Lower leg skin (tissue), 3 donors: ENCODE measurements around the gene GSG1L.

ENCODE experiments used
- POLR2A ChIP-seq, 2 donors: fragments of 450-650 bp; IDR thresholded peaks; one replicate each; pipeline ENCODE4 v1.6.1; 2016 to 2017; ENCODE audit warnings: antibody characterized with exemption in 2 of 2, mild to moderate bottlenecking in 1 of 2, moderate library complexity in 1 of 2
- TF ChIP-seq, protein P1 (sequence below), 3 donors: fragments of 450-650 bp; IDR thresholded peaks; one replicate each; pipeline ENCODE4 v1.5.1; 2016; ENCODE audit warnings: antibody characterized with exemption in 3 of 3, mild to moderate bottlenecking in 3 of 3, moderate library complexity in 2 of 3

- TF ChIP-seq, protein P1, sequence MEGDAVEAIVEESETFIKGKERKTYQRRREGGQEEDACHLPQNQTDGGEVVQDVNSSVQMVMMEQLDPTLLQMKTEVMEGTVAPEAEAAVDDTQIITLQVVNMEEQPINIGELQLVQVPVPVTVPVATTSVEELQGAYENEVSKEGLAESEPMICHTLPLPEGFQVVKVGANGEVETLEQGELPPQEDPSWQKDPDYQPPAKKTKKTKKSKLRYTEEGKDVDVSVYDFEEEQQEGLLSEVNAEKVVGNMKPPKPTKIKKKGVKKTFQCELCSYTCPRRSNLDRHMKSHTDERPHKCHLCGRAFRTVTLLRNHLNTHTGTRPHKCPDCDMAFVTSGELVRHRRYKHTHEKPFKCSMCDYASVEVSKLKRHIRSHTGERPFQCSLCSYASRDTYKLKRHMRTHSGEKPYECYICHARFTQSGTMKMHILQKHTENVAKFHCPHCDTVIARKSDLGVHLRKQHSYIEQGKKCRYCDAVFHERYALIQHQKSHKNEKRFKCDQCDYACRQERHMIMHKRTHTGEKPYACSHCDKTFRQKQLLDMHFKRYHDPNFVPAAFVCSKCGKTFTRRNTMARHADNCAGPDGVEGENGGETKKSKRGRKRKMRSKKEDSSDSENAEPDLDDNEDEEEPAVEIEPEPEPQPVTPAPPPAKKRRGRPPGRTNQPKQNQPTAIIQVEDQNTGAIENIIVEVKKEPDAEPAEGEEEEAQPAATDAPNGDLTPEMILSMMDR (IDR thresholded peaks at IDR 0.05): no peak
- TF ChIP-seq POLR2A (IDR thresholded peaks at IDR 0.05): no peak
Observed at GRCh38 chr16:27994686-27995085, 68.8 kb downstream of the GSG1L start.
